ENCODE measurements around the gene DVL2.

The DVL2 gene

DNA sequence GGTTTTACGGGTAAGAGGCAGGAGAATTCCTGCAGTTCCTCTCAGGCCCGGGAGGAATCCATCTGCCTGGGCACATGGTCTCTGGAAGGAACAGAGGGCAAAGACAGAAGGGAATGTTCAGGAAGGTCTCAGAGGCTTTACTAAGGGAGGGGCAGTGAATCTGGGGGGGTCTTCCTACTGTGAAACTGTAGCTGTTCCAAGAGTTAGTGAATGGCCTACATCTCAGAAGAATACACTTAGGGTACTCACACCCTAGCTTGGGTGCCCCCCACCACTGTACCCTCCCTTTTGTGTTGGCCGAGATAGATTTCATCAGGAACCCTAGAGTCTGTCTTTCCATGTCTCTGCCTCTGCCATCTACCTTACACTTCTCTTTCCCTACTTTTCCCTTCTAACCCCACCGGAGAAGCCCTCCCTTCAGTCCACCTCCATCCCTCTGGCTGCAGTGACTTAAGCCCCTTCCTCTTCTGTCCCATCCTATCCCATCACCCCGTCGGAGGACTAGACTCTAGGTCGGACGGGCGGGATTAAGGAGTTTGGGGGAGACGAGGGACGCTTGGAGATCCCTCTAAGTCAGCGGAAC, 15.0 kb downstream of the DVL2 start:
- no peak for DNase-seq (ENCODE audit: low spot score)
- in situ Hi-C loops (cut with MboI; ENCODE audit: low sequenced_read_pairs, unreplicated experiment): no loop called here
- TF ChIP-seq, protein P1, sequence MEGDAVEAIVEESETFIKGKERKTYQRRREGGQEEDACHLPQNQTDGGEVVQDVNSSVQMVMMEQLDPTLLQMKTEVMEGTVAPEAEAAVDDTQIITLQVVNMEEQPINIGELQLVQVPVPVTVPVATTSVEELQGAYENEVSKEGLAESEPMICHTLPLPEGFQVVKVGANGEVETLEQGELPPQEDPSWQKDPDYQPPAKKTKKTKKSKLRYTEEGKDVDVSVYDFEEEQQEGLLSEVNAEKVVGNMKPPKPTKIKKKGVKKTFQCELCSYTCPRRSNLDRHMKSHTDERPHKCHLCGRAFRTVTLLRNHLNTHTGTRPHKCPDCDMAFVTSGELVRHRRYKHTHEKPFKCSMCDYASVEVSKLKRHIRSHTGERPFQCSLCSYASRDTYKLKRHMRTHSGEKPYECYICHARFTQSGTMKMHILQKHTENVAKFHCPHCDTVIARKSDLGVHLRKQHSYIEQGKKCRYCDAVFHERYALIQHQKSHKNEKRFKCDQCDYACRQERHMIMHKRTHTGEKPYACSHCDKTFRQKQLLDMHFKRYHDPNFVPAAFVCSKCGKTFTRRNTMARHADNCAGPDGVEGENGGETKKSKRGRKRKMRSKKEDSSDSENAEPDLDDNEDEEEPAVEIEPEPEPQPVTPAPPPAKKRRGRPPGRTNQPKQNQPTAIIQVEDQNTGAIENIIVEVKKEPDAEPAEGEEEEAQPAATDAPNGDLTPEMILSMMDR (IDR thresholded peaks at IDR 0.05; ENCODE audit: borderline replicate concordance, control extremely low read depth, extremely low read depth, insufficient read depth, missing control alignments): no peak

DNA sequence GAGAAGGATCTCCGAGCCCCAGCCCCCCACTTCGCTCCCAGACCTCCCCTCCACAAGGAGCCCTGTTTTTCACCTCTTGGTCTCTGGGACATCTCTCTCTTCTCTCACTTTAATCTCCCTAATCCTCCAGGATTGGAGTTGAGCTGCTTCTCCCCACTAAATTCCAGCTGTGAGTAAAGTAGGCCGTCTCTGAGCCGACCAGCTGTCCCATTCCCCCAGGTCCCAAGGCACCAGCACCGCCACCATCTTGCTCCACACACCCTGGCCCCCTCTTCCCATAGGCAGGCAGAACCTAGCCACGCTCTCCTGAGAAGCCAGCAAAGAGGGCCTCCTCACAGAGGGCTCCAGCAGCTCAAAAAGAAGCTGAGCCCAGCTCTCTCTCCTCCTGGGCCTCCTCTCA, 15.6 kb downstream of the DVL2 start:
- no peak for DNase-seq (ENCODE audit: low spot score)
- in situ Hi-C loops (cut with MboI; ENCODE audit: low sequenced_read_pairs, unreplicated experiment): no loop called here
- TF ChIP-seq, protein P1 (IDR thresholded peaks at IDR 0.05; ENCODE audit: borderline replicate concordance, control extremely low read depth, extremely low read depth, insufficient read depth, missing control alignments): no peak

- no peak for DNase-seq (ENCODE audit: low spot score)
- in situ Hi-C loops (cut with MboI; ENCODE audit: low sequenced_read_pairs, unreplicated experiment): no loop called here
- TF ChIP-seq, protein P1 (IDR thresholded peaks at IDR 0.05; ENCODE audit: borderline replicate concordance, control extremely low read depth, extremely low read depth, insufficient read depth, missing control alignments): no peak
These were observed 16.2 kb downstream of the DVL2 start for GRCh38 chr17:7218166-7218565.

GRCh38 chr17:7217113-7217987, 17.0 kb downstream of the DVL2 start:
- DNase-seq (ENCODE audit: low spot score): peak; percentile 59
- in situ Hi-C loops (cut with MboI; ENCODE audit: low sequenced_read_pairs, unreplicated experiment): no loop called here
- TF ChIP-seq, protein P1 (IDR thresholded peaks at IDR 0.05; ENCODE audit: borderline replicate concordance, control extremely low read depth, extremely low read depth, insufficient read depth, missing control alignments): no peak

DNA sequence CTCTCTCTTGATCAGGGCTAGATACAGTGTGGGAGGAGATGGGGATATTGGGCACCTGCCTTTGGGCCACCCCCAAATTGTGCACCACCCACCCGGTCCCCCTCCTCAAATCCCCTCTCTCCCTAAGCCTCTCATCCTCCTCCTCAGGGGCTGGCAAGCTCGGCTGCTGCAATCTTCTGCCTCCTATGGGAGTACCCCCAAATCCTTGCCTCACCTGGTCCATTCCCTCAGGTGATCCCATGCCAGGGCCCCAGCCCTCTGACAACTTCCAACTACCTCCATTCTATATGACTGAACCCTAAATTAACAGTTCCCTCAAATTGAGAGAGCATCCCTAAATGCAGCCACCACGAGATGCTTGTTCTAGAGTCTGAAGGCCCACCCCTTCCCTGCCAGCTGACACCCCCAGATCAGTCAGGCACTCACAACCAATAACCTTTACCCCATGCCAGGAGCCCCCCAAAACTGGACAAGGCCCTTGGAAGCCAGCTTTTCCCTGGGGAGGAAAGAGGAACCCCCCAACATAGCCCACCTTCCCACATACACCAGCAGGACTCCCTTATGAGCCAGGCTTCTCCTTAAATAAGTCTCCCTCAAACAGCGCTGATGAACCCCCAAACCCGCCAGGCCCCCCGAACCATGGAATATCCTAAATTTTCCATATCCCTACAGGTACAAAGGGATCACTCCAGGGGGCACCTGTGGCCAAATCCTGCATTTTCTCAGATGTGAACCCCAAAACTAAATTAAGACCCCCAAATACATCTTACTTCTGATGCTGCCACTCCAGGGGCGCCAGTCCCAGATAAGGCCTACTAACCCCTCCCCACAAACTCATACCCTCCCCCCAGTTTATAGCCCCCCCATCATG, 17.8 kb downstream of the DVL2 start:
- TF ChIP-seq, protein P1 (IDR thresholded peaks at IDR 0.05; ENCODE audit: borderline replicate concordance, control extremely low read depth, extremely low read depth, insufficient read depth, missing control alignments): no peak
- in situ Hi-C loops (cut with MboI; ENCODE audit: low sequenced_read_pairs, unreplicated experiment): no loop called here
- DNase-seq (ENCODE audit: low spot score): no peak

GRCh38 chr17:7215652-7216180, 18.6 kb downstream of the DVL2 start:
- DNase-seq (ENCODE audit: low spot score): no peak
- TF ChIP-seq, protein P1 (IDR thresholded peaks at IDR 0.05; ENCODE audit: borderline replicate concordance, control extremely low read depth, extremely low read depth, insufficient read depth, missing control alignments): no peak
- in situ Hi-C loops (cut with MboI; ENCODE audit: low sequenced_read_pairs, unreplicated experiment): no loop called here
